Tibial nerve (tissue), 4 donors: ENCODE results near the gene PALB2. TPM values are rescaled to one million over a fixed set of nuclear protein-coding genes. Genes with fewer than 3 reads are reported as not detected.
"Not testable (repeated sequence)": the region's sequence is repeated elsewhere in the genome, so short reads cannot be mapped to it uniquely, and the experiment has no call there.

ENCODE experiments used
- DNase-seq, 2 donors: peaks; one replicate each; pipeline ENCODE4 v3.0.0-alpha.2; 2019; ENCODE audit warnings: low spot score in 2 of 2
- H3K27ac ChIP-seq, 4 donors: fragments of 200-600 bp; sonication (generic) in 3 of 4; one replicate each; pipeline ENCODE4 v1.5.1; 2017 to 2019; ENCODE audit warnings: mild to moderate bottlenecking in 1 of 4
- H3K27me3 ChIP-seq, 2 donors: fragments of 200-600 bp; sonication (generic) in 1 of 2; one replicate each; pipeline versions ENCODE4 v1.5.1 to v1.6.0; 2017 to 2019
- H3K36me3 ChIP-seq, 3 donors: fragments of 200-600 bp; sonication (generic); one replicate each; pipeline ENCODE4 v1.5.1; 2018 to 2019
- H3K4me1 ChIP-seq, 4 donors: fragments of 200-600 bp; sonication (generic) in 3 of 4; one replicate each; pipeline ENCODE4 v1.5.1; 2017 to 2019
- H3K4me3 ChIP-seq, 4 donors: fragments of 200-600 bp; sonication (generic) in 3 of 4; one replicate each; pipeline ENCODE4 v1.5.1; 2017 to 2019; ENCODE audit warnings: mild to moderate bottlenecking in 1 of 4, moderate library complexity in 1 of 4
- H3K9me3 ChIP-seq, 4 donors: fragments of 200-600 bp; sonication (generic) in 3 of 4; one replicate each; pipeline ENCODE4 v1.5.1; 2017 to 2019
- CTCF ChIP-seq, 5 experiments: fragments of 200-600 bp in 3 of 5; fragments of 450-650 bp in 2 of 5; sonication (generic) in 3 of 5; IDR thresholded peaks; one replicate each; pipeline ENCODE4 v1.5.1; 2016 to 2019; ENCODE audit warnings: antibody characterized with exemption in 5 of 5, mild to moderate bottlenecking in 3 of 5, moderate library complexity in 2 of 5
- EP300 ChIP-seq, 2 donors: sonication (generic); formaldehyde crosslinking; IDR thresholded peaks; one replicate each; pipeline ENCODE4 v1.6.1; 2017; ENCODE audit warnings: antibody characterized with exemption in 2 of 2, mild to moderate bottlenecking in 1 of 2
- POLR2A ChIP-seq, 2 donors: fragments of 450-650 bp; IDR thresholded peaks; one replicate each; pipeline ENCODE4 v1.6.1; 2017; ENCODE audit warnings: antibody characterized with exemption in 2 of 2, mild to moderate bottlenecking in 2 of 2, moderate library complexity in 2 of 2
- WGBS, 2 donors: methylation state at CpG; one replicate each; pipeline ENCODE4 v1.1.5; 2018; 5-methylcytosine and 5-hydroxymethylcytosine counted together
- total RNA-seq, 4 donors: library from RNA; depleted of rRNA; stranded (reverse); fragments of >200 nt; gene quantifications; one replicate each; pipeline ENCODE4 v1.1.0, GENCODE V29; 2016

Gene PALB2
- total RNA-seq, 4 donors from 2014 or later = 9.6 to 19.0 (median 10.7) TPM

GRCh38 chr16:23642246-23642774 is 1.2 kb upstream of the PALB2 start:
- TF ChIP-seq CTCF (IDR thresholded peaks at IDR 0.05) (no peak), POLR2A (IDR thresholded peaks at IDR 0.05) (no peak)
- no peak for DNase-seq
- peaks cover 0 to 33% (median 20%) of the 10 kb centered on the region in 4 donors for H3K4me1 ChIP-seq
- H3K4me3 ChIP-seq = peak overlapping the region; percentile 86 to 99 (median 92)
- 64 to 69% methylated on average over 14 of the region's 14 CpGs for WGBS, 2 donors
- H3K9me3 ChIP-seq = no peaks in the 10 kb centered on the region
- H3K27me3 ChIP-seq = no peaks in the 10 kb centered on the region
- H3K27ac ChIP-seq = peak overlapping the region in 1 of 4 donors; percentile 82
- H3K36me3 ChIP-seq = peaks cover 0 to 41% (median 4%) of the 10 kb centered on the region in 3 donors

- WGBS, 2 donors = 0 to 2% methylated on average over 8 of the region's 8 CpGs
- Histone ChIP-seq H3K36me3 (peaks cover 0 to 39% (median 4%) of the 10 kb centered on the region in 3 donors), H3K4me1 (peaks cover 0 to 33% (median 20%) of the 10 kb centered on the region in 4 donors), H3K27me3 (no peaks in the 10 kb centered on the region), H3K9me3 (no peaks in the 10 kb centered on the region), H3K4me3 (peak overlapping the region; percentile 86 to 99 (median 92)), H3K27ac (peak overlapping the region in 3 of 4 donors; percentile 82 to 88 (median 86))
- DNase-seq = no peak
- TF ChIP-seq POLR2A (IDR thresholded peaks at IDR 0.05) = no peak
- no peak for TF ChIP-seq CTCF (IDR thresholded peaks at IDR 0.05)
- TF ChIP-seq EP300 (IDR thresholded peaks at IDR 0.05) = no peak
These were observed 537 bp downstream of the PALB2 start for GRCh38 chr16:23640615-23640930.

GRCh38 chr16:23635958-23636357 is 5.2 kb downstream of the PALB2 start:
- TF ChIP-seq EP300 (IDR thresholded peaks at IDR 0.05) = no peak
- TF ChIP-seq POLR2A (IDR thresholded peaks at IDR 0.05) = no peak
- TF ChIP-seq CTCF (IDR thresholded peaks at IDR 0.05) = no peak
- peaks cover 0 to 65% (median 0%) of the 10 kb centered on the region in 3 donors for H3K36me3 ChIP-seq

GRCh38 chr16:23634461-23635036 is 6.6 kb downstream of the PALB2 start:
- TF ChIP-seq EP300 (IDR thresholded peaks at IDR 0.05) (no peak), CTCF (IDR thresholded peaks at IDR 0.05) (no peak), POLR2A (IDR thresholded peaks at IDR 0.05) (no peak)
- 92 to 96% methylated on average over 4 of the region's 4 CpGs for WGBS, 2 donors
- Histone ChIP-seq H3K4me1 (peaks cover 0 to 6% (median under 1%) of the 10 kb centered on the region in 4 donors), H3K9me3 (no peaks in the 10 kb centered on the region), H3K27ac (no peak overlapping the region), H3K4me3 (no peak overlapping the region), H3K27me3 (no peaks in the 10 kb centered on the region), H3K36me3 (peaks cover 0 to 74% (median 4%) of the 10 kb centered on the region in 3 donors)
- DNase-seq = no peak

More at GRCh38 chr16:23635958-23636357, 5.2 kb downstream of the PALB2 start:
- no peak overlapping the region for H3K27ac ChIP-seq
- H3K4me3 ChIP-seq = no peak overlapping the region
- H3K27me3 ChIP-seq = no peaks in the 10 kb centered on the region
- no peak for DNase-seq
- H3K9me3 ChIP-seq = no peaks in the 10 kb centered on the region
- peaks cover 0 to 16% (median 11%) of the 10 kb centered on the region in 4 donors for H3K4me1 ChIP-seq

GRCh38 chr16:23631874-23632273 is 9.2 kb downstream of the PALB2 start:
- not testable (repeated sequence) for H3K4me3 ChIP-seq, H3K9me3 ChIP-seq, DNase-seq, H3K4me1 ChIP-seq, H3K27ac ChIP-seq, H3K27me3 ChIP-seq
- WGBS, 2 donors = 95 to 100% methylated on average over 3 of the region's 3 CpGs
- peaks cover 0 to 88% (median 7%) of the 10 kb centered on the region in 3 donors for H3K36me3 ChIP-seq
